GM21528 (cell line): ENCODE data around the gene SPINK5.
"Not testable (repeated sequence)": the region's sequence is repeated elsewhere in the genome, so short reads cannot be mapped to it uniquely, and the experiment has no call there.

Source experiments
- ATAC-seq: cut with Tn5 transposase; IDR thresholded peaks from one replicate; pipeline ENCODE4 v1.9.1; 2021; ENCODE audit warnings: mild to moderate bottlenecking, moderate library complexity; ENCODE audit not compliant: unreplicated experiment, low FRiP score

Gene SPINK5, protein sequence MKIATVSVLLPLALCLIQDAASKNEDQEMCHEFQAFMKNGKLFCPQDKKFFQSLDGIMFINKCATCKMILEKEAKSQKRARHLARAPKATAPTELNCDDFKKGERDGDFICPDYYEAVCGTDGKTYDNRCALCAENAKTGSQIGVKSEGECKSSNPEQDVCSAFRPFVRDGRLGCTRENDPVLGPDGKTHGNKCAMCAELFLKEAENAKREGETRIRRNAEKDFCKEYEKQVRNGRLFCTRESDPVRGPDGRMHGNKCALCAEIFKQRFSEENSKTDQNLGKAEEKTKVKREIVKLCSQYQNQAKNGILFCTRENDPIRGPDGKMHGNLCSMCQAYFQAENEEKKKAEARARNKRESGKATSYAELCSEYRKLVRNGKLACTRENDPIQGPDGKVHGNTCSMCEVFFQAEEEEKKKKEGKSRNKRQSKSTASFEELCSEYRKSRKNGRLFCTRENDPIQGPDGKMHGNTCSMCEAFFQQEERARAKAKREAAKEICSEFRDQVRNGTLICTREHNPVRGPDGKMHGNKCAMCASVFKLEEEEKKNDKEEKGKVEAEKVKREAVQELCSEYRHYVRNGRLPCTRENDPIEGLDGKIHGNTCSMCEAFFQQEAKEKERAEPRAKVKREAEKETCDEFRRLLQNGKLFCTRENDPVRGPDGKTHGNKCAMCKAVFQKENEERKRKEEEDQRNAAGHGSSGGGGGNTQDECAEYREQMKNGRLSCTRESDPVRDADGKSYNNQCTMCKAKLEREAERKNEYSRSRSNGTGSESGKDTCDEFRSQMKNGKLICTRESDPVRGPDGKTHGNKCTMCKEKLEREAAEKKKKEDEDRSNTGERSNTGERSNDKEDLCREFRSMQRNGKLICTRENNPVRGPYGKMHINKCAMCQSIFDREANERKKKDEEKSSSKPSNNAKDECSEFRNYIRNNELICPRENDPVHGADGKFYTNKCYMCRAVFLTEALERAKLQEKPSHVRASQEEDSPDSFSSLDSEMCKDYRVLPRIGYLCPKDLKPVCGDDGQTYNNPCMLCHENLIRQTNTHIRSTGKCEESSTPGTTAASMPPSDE

DNA sequence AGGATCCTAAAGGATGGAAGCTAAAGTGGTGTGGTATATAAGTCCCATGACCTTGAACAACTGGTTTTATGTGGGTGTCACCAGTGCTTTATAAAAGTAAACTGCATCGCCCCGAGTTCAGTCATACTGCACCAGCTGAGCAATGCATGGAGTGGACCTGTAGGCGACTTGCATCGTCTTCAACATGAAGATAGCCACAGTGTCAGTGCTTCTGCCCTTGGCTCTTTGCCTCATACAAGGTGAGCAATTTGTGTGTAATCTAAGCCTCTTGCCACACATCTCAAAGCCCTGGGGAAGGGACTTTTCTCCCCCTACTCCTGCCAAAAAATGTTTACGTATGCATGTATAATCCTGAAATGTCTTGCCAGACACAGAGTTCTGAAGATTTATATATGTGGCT, at the start of gene SPINK5:
SPINK5 (plus strand) TSS at position 120 of the 400 bp plus-strand sequence; CDS start at position 185, 65 bp downstream.
- ATAC-seq = no peak

GRCh38 chr5:148014276-148014675, 49.5 kb upstream of the SPINK5 start:
- ATAC-seq = no peak

DNA sequence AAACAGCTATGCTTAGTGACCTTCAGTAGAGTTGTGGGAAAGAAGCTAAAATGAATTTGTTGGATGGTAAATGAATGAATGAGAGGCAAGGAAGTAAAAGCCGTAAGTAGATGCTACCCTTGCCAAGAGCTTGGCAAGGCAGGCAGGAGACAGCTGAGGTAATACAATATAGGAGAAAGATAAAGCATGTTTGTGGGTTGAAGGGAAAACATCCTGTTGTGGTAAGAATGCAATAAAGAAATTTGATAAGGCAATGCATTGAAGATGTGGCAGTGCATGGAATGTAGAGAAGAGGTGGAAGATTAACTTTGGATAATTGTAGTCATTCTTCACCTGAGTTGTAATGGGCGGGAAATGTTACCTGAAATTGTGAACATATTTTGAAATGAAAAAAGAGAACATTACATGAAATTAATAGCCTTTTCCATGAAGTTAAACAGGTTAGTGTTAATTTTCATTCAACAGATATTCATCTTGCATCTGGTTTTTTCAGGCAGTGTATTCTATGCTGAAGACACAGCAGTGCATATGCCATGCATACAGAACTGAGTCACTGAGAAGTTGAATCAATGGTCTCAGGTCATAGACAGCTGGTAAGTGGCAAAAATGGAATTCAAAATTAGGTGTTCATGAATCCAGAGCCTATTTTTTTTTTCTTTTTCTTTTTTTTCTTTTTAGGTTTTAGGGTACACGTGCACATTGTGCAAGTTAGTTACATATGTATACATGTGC, 43.4 kb upstream of the SPINK5 start:
- no peak for ATAC-seq

GRCh38 chr5:148027505-148027904, 36.3 kb upstream of the SPINK5 start:
- ATAC-seq = no peak

GRCh38 chr5:148029131-148029530, 34.6 kb upstream of the SPINK5 start:
- ATAC-seq = no peak

DNA sequence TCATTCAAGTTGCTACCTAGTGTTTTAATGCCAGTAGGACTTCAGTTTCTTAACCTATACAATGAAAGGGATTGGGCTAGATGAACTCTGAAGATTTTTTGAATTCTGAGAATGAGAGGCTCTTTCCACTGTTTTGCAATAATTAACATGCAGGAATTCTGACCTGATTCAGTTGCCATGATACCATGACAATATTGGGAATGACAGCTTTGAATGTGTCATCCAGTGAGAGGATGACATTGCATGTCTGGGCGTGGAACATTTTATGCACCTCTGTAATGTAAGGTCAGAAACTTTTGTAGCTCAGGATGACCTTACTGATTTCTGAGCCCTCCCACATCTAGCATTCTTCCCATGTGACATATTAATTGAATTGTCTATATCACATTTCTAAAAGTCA, 30.6 kb upstream of the SPINK5 start:
- ATAC-seq = no peak

DNA sequence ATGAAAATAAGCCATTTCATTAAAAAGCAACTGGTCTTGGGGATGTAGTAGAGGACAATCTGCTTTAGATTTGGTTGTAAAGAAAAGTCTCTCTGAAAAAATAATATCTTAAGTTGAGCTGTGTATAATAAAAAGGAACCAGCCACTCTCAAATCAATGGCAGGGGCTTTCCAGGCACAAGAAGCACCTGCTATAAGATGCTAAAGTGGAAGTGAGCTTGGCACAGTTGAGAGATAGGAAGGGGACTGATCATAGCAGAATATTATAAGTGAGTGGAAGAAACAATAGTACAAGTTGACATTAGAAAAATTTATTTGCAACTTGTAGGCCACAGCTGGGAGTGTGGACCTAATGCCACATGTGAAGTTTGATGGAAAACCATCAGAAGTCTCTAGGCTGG, 28.1 kb upstream of the SPINK5 start:
- no peak for ATAC-seq

DNA sequence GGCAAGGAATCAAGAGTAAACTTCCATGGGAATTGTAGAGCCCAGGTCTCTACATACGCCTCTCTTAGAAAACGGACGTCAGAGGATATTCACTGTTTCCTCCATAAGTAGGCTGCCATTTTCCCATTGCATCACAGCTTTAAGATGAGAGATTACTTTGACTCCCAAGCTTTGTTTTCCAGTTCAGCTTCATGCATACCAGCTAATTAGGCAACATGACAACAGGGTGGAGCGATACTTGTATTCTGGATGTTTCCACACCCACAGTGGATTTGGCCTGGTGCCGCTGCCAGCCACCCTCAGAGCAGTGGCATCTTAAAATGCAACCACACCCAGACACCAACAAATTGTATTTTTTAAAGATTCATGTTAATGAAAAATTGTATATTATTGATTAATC, 20.9 kb upstream of the SPINK5 start:
- ATAC-seq = no peak

GRCh38 chr5:148043705-148044104, 20.1 kb upstream of the SPINK5 start:
- ATAC-seq = no peak

DNA sequence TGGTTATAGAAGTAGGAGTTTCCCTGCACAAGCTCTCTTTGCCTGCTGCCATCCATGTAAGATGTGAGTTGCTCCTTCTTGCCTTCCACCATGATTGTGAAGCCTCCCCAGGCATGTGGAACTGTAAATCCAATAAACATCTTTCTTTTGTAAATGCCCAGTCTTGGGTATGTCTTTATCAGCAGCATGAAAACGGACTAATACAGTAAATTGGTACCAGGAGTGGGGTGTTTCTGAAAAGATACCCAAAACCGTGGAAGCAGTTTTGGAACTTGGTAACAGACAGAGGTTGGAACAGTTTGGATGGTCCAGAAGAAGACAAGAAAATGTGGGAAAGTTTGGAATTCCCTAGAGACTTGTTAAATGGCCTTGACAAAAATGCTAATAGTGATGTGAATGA, 8.6 kb upstream of the SPINK5 start:
- ATAC-seq = not testable (repeated sequence)

DNA sequence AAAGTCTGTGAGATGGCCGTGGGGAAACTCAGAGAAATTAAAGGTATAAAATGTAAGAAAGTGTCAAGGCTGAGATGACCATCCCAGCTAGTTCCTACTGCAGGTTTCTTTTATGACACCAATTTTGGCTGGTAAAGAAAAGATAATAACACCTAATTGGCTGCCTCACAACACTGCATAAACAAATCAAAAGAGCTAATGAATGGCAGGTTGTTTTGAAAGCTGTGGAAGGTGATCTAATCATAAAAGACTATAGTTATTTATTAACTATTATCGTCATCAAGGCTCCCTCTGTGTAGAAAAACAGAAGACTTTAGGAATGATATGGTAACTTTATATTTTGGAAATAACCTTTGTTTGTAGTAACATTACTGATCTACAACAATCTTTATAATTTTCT, 3.5 kb upstream of the SPINK5 start:
- ATAC-seq = no peak

DNA sequence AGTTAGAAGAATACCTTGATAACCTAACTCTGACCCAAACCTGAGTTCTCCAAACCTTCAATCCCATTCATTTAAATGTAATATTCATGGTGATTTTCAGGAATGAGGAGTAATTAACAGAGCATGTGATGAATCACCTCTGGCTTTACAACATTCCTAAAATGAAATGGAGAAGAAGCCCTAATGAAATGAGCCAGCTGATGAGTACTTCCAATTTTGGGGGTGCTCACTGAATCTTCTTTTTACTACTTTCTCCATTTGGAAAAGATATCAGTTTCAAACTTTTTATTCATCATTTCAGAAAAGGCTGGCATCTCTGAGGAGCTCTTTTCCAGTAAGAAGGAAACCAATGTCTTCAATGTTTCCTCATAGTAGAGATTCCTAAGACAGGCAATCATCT, 2.9 kb upstream of the SPINK5 start:
- no peak for ATAC-seq

- ATAC-seq = no peak
These were observed 6.8 kb downstream of the SPINK5 start for GRCh38 chr5:148070621-148071020.

DNA sequence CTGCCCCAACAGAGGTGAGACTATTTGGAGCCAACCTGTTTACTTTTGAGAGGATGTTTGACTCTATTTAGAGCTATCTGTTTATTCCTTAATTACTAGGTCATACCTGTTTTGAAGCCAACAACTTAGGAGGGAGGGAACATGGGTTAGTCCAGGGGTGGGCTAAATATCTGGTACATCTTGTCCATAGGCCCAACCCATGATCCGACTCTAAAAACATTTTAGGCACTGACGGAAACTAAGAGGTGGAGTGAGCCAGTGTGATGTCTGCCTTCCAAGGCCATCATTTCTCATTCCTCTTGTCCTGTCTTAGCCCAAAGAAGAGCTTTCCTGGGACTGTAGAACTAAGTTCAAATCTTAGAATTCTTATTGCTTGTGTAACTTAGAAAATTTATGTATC, 8.4 kb downstream of the SPINK5 start:
- no peak for ATAC-seq

DNA sequence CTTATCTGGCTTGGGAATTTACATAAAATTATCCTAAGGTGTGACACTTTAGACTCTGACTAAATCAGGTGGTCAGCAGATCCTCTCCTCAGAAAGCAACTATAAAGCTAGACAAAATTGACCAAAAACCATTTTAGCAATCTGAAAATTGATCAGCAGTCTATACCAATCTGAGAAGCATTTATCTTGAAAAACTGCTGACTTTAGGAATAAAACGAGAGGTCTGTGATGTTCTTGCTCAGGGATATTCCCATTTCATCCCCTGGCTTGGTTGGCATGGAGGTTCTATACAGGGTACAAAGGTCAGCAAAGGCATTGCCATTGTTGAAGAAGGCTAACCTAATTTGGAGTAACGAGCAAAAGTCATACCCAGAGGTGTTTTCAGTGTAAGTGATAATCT, 11.7 kb downstream of the SPINK5 start:
- no peak for ATAC-seq

GRCh38 chr5:148083203-148083602, 19.4 kb downstream of the SPINK5 start:
- ATAC-seq = no peak

- ATAC-seq = no peak
These were observed 20.5 kb downstream of the SPINK5 start for GRCh38 chr5:148084269-148084668.

- ATAC-seq = no peak
These were observed 21.5 kb downstream of the SPINK5 start for GRCh38 chr5:148085310-148085709.

GRCh38 chr5:148085977-148086705, 22.4 kb downstream of the SPINK5 start:
- ATAC-seq = no peak
